Fibroblast of lung (primary cell): ENCODE measurements around the gene BATF. TPM values are rescaled to one million over a fixed set of nuclear protein-coding genes. Genes with fewer than 3 reads are reported as not detected.

Experiments
- DNase-seq, 2 donors: peaks; one replicate each; pipeline versions ENCODE4 v3.0.0 to v3.0.0-alpha.2; 2010; ENCODE audit warnings: low read depth in 2 of 2
- H2AFZ ChIP-seq: 2 replicates; pipeline ENCODE4 v1.5.1; 2012; ENCODE audit warnings: low read length, control low read depth, inconsistent platforms
- H3K27ac ChIP-seq: 2 replicates; pipeline ENCODE4 v1.5.1; 2011; ENCODE audit warnings: low read length, control low read depth; ENCODE audit not compliant: insufficient read depth
- H3K27me3 ChIP-seq: 2 replicates; pipeline ENCODE4 v1.5.1; 2011; ENCODE audit warnings: mild to moderate bottlenecking, low read length; ENCODE audit not compliant: control insufficient read depth, insufficient read depth
- H3K36me3 ChIP-seq: 2 replicates; pipeline ENCODE4 v1.5.1; 2011; ENCODE audit warnings: low read length; ENCODE audit not compliant: control insufficient read depth, insufficient read depth
- H3K4me1 ChIP-seq: 2 replicates; pipeline ENCODE4 v1.5.1; 2011; ENCODE audit warnings: low read length; ENCODE audit not compliant: control insufficient read depth, insufficient read depth; ENCODE audit errors: extremely low read depth
- H3K4me2 ChIP-seq: 2 replicates; pipeline ENCODE4 v1.5.1; 2011; ENCODE audit warnings: low read length, control low read depth; ENCODE audit not compliant: insufficient read depth; ENCODE audit errors: extremely low read depth
- H3K4me3 ChIP-seq, 4 experiments: fragments of 200-600 bp in 1 of 4; sonication (generic) in 1 of 4; replicated peaks in 1 of 4; 2 replicates each; pipeline ENCODE4 v1.5.1; 2011 to 2016; ENCODE audit warnings: low read length in 4 of 4, low read depth in 3 of 4, mild to moderate bottlenecking in 3 of 4, control low read depth in 2 of 4, inconsistent platforms in 1 of 4, mixed read lengths in 1 of 4; ENCODE audit not compliant: insufficient read depth in 1 of 4; ENCODE audit errors: control extremely low read depth in 1 of 4
- H3K79me2 ChIP-seq: 2 replicates; pipeline ENCODE4 v1.5.1; 2012; ENCODE audit warnings: mild to moderate bottlenecking, low read length, inconsistent platforms; ENCODE audit not compliant: control insufficient read depth, insufficient read depth
- H3K9ac ChIP-seq: 2 replicates; pipeline ENCODE4 v1.5.1; 2011; ENCODE audit warnings: mild to moderate bottlenecking, low read length, control low read depth; ENCODE audit not compliant: insufficient read depth
- H3K9me3 ChIP-seq: 2 replicates; pipeline ENCODE4 v1.5.1; 2012; ENCODE audit warnings: low read depth, low read length; ENCODE audit not compliant: control insufficient read depth, insufficient read depth
- H4K20me1 ChIP-seq: 2 replicates; pipeline ENCODE4 v1.5.1; 2011; ENCODE audit warnings: low read length; ENCODE audit not compliant: control insufficient read depth, insufficient read depth; ENCODE audit errors: extremely low read depth
- EZH2 ChIP-seq: IDR thresholded peaks from 2 replicates; pipeline ENCODE4 v1.5.1; 2012; ENCODE audit warnings: low read length, control low read depth, mild to moderate bottlenecking; ENCODE audit errors: missing control alignments
- polyA plus RNA-seq, 2 donors: library from polyadenylated mRNA; depleted of rRNA in 1 of 2; stranded (reverse) in 1 of 2; unstranded in 1 of 2; fragments of >200 nt; gene quantifications; 2 replicates each; pipeline ENCODE4 v1.2.1, GENCODE V29; 2011 to 2012; ENCODE audit warnings: missing spikeins in 1 of 2
- total RNA-seq: library from RNA; depleted of rRNA; stranded (reverse); fragments of >200 nt; gene quantifications from 2 replicates; pipeline ENCODE4 v1.2.1, GENCODE V29; 2014
- TF ChIP-seq, protein P1 (sequence below), 2 donors: IDR thresholded peaks in 1 of 2; conservative IDR thresholded peaks in 1 of 2; 1 replicate in 1 of 2; 2 replicates in 1 of 2; pipeline ENCODE4 v1.5.1; 2011 to 2012; ENCODE audit warnings: low read length in 2 of 2, control low read depth in 1 of 2, inconsistent platforms in 1 of 2, low read depth in 1 of 2, mild to moderate bottlenecking in 1 of 2

BATF gene
- total and polyA plus RNA-seq, 2 donors (not counting 1 experiment from before 2014, with no cell fraction given), result 0.50 TPM; not detected in 1

DNA sequence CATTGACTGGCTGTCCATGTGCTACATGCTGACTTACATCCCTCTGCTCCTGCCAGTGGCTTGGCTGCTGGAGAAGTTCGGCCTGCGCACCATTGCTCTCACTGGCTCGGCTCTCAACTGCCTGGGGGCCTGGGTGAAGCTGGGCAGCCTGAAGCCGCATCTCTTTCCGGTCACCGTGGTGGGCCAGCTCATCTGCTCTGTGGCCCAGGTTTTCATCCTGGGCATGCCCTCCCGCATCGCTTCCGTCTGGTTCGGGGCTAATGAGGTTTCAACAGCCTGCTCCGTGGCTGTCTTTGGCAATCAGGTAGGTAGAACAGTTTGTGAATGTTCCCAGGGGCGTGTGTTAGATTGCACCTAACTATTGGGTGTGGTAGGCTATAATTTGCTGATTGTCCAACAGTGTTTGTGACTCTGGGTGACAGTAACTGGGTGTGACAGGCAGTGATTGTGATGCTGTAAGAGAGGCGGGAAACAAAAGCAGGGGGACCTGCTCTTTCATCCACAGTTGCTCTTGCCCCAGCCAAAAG is 57.1 kb downstream of the BATF start:
- TF ChIP-seq, protein P1, sequence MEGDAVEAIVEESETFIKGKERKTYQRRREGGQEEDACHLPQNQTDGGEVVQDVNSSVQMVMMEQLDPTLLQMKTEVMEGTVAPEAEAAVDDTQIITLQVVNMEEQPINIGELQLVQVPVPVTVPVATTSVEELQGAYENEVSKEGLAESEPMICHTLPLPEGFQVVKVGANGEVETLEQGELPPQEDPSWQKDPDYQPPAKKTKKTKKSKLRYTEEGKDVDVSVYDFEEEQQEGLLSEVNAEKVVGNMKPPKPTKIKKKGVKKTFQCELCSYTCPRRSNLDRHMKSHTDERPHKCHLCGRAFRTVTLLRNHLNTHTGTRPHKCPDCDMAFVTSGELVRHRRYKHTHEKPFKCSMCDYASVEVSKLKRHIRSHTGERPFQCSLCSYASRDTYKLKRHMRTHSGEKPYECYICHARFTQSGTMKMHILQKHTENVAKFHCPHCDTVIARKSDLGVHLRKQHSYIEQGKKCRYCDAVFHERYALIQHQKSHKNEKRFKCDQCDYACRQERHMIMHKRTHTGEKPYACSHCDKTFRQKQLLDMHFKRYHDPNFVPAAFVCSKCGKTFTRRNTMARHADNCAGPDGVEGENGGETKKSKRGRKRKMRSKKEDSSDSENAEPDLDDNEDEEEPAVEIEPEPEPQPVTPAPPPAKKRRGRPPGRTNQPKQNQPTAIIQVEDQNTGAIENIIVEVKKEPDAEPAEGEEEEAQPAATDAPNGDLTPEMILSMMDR (conservative IDR thresholded peaks at IDR 0.05 in 1 of 2, IDR thresholded peaks at IDR 0.05 in 1 of 2; ENCODE audit: low read depth in 1 of 2, low read length in 2 of 2), result no peak
- no peak for TF ChIP-seq EZH2
- no peak for DNase-seq
- Histone ChIP-seq H3K4me2 (peak overlapping the region; percentile 98), H4K20me1 (no peaks in the 10 kb centered on the region), H3K27me3 (no peaks in the 10 kb centered on the region), H3K4me3 (peak overlapping the region; percentile 74 to 91 (median 76)), H3K9ac (peak overlapping the region; percentile 62), H3K36me3 (no peaks in the 10 kb centered on the region), H3K27ac (peak overlapping the region; percentile 23), H3K4me1 (peaks cover 11% of the 10 kb centered on the region), H2AFZ (peak overlapping the region; percentile 80), H3K79me2 (no peaks in the 10 kb centered on the region), H3K9me3 (no peaks in the 10 kb centered on the region)

DNA sequence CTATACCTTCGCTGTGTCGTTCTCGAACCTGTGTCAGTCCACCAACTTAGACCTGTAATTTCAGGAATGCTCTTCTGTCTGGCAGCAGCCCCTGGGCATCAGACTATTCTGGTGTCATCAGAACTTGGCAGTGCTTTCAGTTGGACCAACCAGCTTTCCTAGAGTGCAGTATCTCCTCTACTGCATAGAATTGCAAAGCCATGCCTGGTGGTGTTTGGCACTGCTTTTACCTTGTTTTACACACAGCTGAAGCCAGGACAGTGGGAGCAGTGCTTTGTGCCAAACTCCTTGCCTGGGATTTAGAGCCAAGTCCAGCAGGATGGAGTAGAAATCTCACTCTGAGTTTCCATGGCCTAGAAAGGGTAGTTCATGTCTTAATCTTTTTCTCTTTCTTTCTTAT is 57.6 kb downstream of the BATF start:
- no peaks in the 10 kb centered on the region for H3K79me2 ChIP-seq
- peak overlapping the region in 3 of 4 experiments; percentile 75 to 91 (median 76) for H3K4me3 ChIP-seq

DNA sequence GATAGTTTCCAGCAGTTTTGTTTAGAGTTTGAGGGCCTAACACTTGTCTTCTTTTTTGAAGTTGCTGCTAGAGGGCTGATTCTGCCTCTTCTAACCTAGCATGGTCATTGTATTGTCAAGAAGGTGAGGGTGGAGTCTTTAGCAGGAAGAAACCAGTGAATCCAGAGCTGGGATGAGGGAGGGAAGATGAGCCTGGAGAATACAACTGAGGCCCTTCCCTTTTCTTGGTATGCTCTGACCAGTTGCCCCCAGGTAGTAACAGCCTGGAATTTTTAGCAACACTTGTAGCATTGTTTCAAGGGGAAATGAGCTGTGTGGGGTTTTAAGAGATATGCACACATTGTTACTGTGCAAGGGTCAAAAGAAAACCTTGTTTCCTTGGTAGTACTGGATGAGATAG is 65.1 kb downstream of the BATF start:
- Histone ChIP-seq H3K27ac (no peak overlapping the region), H3K9me3 (no peaks in the 10 kb centered on the region), H4K20me1 (no peaks in the 10 kb centered on the region), H3K4me3 (no peak overlapping the region), H3K27me3 (no peaks in the 10 kb centered on the region), H3K4me1 (no peaks in the 10 kb centered on the region), H3K36me3 (no peaks in the 10 kb centered on the region), H3K9ac (no peak overlapping the region), H3K4me2 (no peak overlapping the region), H2AFZ (no peak overlapping the region), H3K79me2 (no peaks in the 10 kb centered on the region)
- no peak for DNase-seq
- no peak for TF ChIP-seq EZH2
- TF ChIP-seq, protein P1 (conservative IDR thresholded peaks at IDR 0.05 in 1 of 2, IDR thresholded peaks at IDR 0.05 in 1 of 2; ENCODE audit: low read depth in 1 of 2, low read length in 2 of 2), result no peak

More for the DNA sequence above, 57.6 kb downstream of the BATF start:
- no peak for TF ChIP-seq EZH2
- TF ChIP-seq, protein P1 (conservative IDR thresholded peaks at IDR 0.05 in 1 of 2, IDR thresholded peaks at IDR 0.05 in 1 of 2; ENCODE audit: low read depth in 1 of 2, low read length in 2 of 2), result no peak
- H3K4me2 ChIP-seq, result peak overlapping the region; percentile 98
- H3K9ac ChIP-seq, result no peak overlapping the region
- no peaks in the 10 kb centered on the region for H4K20me1 ChIP-seq
- H3K36me3 ChIP-seq, result no peaks in the 10 kb centered on the region
- H2AFZ ChIP-seq, result no peak overlapping the region
- no peak overlapping the region for H3K27ac ChIP-seq
- peaks cover 11% of the 10 kb centered on the region for H3K4me1 ChIP-seq
- DNase-seq, result peak in 1 of 2 donors; percentile 8
- no peaks in the 10 kb centered on the region for H3K9me3 ChIP-seq
- no peaks in the 10 kb centered on the region for H3K27me3 ChIP-seq
